ENCODE data around the gene GLI1.

- TF ChIP-seq CTCF (IDR thresholded peaks at IDR 0.05; ENCODE audit: low read depth, low read length) (no peak), EZH2phosphoT487 (IDR thresholded peaks at IDR 0.05; ENCODE audit: low read depth) (no peak)
Observed at GRCh38 chr12:57454213-57454565, 5.4 kb upstream of the GLI1 start.
